Measurements from ENCODE around the gene ITIH3. TPM values are rescaled to one million over a fixed set of nuclear protein-coding genes. Genes with fewer than 3 reads are reported as not detected.

The ITIH3 gene
- total RNA-seq, 4 donors from 2014 or later: 0.48 to 11.8 (median 5.6) TPM

DNA sequence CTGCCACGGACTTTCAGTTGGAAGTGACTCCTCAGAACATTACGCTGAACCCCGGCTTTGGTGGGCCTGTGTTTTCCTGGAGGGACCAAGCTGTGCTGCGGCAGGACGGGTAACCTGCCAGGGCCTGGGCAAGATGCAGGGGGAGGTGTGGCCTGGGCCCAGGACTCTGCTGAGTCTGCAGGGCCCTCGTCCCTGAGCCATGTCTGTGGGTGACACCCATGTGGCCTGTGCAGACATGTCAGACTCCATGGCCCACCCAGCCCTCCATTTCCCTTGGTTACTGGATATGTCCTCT, 4.9 kb upstream of the ITIH3 start:
- H3K27me3 ChIP-seq: no peaks in the 10 kb centered on the region
- intact Hi-C loops (cut with DNase I; ENCODE audit: low total_unique reads): no loop called here
- TF ChIP-seq POLR2A (IDR thresholded peaks at IDR 0.05): no peak
- TF ChIP-seq, protein P1, sequence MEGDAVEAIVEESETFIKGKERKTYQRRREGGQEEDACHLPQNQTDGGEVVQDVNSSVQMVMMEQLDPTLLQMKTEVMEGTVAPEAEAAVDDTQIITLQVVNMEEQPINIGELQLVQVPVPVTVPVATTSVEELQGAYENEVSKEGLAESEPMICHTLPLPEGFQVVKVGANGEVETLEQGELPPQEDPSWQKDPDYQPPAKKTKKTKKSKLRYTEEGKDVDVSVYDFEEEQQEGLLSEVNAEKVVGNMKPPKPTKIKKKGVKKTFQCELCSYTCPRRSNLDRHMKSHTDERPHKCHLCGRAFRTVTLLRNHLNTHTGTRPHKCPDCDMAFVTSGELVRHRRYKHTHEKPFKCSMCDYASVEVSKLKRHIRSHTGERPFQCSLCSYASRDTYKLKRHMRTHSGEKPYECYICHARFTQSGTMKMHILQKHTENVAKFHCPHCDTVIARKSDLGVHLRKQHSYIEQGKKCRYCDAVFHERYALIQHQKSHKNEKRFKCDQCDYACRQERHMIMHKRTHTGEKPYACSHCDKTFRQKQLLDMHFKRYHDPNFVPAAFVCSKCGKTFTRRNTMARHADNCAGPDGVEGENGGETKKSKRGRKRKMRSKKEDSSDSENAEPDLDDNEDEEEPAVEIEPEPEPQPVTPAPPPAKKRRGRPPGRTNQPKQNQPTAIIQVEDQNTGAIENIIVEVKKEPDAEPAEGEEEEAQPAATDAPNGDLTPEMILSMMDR (IDR thresholded peaks at IDR 0.05): no peak
- no peak overlapping the region for H3K27ac ChIP-seq
- no peaks in the 10 kb centered on the region for H3K36me3 ChIP-seq
- H3K4me1 ChIP-seq: no peaks in the 10 kb centered on the region
- no peak for DNase-seq
- no peak overlapping the region for H3K4me3 ChIP-seq
- no peaks in the 10 kb centered on the region for H3K9me3 ChIP-seq

DNA sequence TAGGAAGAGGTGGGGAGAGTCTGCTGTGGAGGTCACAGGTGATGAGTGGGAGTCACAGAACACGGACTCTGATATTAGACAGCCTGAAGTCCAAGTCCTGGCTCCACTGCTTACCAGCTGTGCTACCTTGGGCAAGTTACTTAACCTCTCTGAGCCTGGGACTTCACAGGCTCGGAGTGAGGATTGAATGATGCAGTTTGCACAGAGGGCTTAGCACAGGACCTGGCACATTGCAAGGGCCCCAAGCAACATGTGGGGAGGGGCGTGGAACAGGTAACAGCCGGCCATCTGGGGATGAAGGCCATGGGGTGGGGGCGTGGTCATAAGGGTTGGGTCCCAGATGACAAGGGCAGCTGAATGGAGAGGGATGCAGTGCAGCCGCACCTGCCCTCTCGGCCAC, 4.3 kb upstream of the ITIH3 start:
- H3K36me3 ChIP-seq: no peaks in the 10 kb centered on the region
- no peak for DNase-seq
- no peak overlapping the region for H3K27ac ChIP-seq
- no peaks in the 10 kb centered on the region for H3K27me3 ChIP-seq
- intact Hi-C loops (cut with DNase I; ENCODE audit: low total_unique reads): no loop called here
- TF ChIP-seq POLR2A (IDR thresholded peaks at IDR 0.05): no peak
- TF ChIP-seq, protein P1 (IDR thresholded peaks at IDR 0.05): no peak
- no peak overlapping the region for H3K4me3 ChIP-seq
- H3K9me3 ChIP-seq: no peaks in the 10 kb centered on the region
- no peaks in the 10 kb centered on the region for H3K4me1 ChIP-seq

DNA sequence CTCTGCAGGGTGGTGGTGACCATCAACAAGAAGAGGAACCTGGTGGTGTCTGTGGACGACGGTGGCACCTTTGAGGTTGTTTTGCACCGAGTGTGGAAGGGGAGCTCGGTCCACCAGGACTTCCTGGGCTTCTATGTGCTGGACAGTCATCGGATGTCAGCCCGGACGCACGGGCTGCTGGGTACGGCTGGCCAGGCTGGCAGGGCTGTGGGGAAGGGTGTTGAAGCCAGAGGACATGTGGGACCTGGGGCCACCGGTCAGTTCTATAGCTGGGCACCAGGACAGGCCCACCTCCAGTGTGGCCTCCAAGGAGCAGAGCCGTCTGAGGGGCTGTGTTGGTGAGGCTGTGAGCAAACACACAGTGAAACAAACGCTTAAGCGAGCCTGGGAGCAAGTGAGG, 3.9 kb upstream of the ITIH3 start:
- H3K4me3 ChIP-seq: no peak overlapping the region
- intact Hi-C loops (cut with DNase I; ENCODE audit: low total_unique reads): no loop called here
- TF ChIP-seq, protein P1 (IDR thresholded peaks at IDR 0.05): no peak
- no peak for TF ChIP-seq POLR2A (IDR thresholded peaks at IDR 0.05)

DNA sequence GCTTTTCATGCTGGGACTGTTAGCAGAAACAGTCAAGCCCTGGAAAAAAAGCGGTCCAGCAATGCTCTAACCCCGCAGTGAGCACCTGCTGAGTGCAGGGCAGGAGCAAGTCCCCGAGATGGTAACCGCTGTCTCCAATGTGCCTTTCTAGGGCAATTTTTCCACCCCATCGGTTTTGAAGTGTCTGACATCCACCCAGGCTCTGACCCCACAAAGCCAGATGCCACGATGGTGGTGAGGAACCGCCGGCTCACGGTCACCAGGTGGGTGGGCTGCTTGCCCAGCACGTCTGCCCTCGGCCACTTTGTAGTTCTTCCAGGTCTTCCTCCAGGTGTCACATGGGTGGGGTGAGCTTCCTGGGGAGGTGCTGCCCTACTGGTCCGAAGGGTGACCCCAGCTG, 3.2 kb upstream of the ITIH3 start:
- no peaks in the 10 kb centered on the region for H3K9me3 ChIP-seq
- DNase-seq: no peak
- no peaks in the 10 kb centered on the region for H3K27me3 ChIP-seq
- TF ChIP-seq POLR2A (IDR thresholded peaks at IDR 0.05): no peak
- TF ChIP-seq, protein P1 (IDR thresholded peaks at IDR 0.05): no peak
- no peak overlapping the region for H3K4me3 ChIP-seq
- H3K4me1 ChIP-seq: no peaks in the 10 kb centered on the region
- intact Hi-C loops (cut with DNase I; ENCODE audit: low total_unique reads): no loop called here
- H3K36me3 ChIP-seq: no peaks in the 10 kb centered on the region
- H3K27ac ChIP-seq: no peak overlapping the region

More for the DNA sequence above, 3.9 kb upstream of the ITIH3 start:
- Histone ChIP-seq H3K9me3 (no peaks in the 10 kb centered on the region), H3K36me3 (no peaks in the 10 kb centered on the region), H3K4me1 (no peaks in the 10 kb centered on the region), H3K27ac (no peak overlapping the region), H3K27me3 (no peaks in the 10 kb centered on the region)
- no peak for DNase-seq

DNA sequence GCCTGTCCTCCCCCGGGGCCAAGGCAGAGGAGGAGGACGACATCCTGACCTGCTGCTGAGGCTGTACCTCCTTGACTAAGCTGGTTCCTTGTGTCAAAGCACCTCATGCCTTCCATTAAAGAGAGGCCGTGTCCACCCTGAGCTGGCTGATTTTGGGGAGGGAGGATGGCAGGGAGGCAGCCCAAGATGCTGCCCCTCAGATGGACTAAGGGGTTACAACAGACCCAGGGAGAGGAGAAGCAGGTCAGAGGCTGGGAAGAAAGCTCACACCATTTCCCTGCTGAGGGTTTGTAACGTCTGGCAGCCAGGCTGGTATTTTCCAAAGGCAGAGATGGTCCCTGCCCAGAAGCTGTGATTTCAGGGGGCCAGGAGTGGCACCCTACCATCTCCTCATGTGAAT, 2.7 kb upstream of the ITIH3 start:
- Histone ChIP-seq H3K9me3 (no peaks in the 10 kb centered on the region), H3K27ac (no peak overlapping the region), H3K4me1 (no peaks in the 10 kb centered on the region), H3K4me3 (no peak overlapping the region), H3K27me3 (no peaks in the 10 kb centered on the region), H3K36me3 (no peaks in the 10 kb centered on the region)
- no peak for DNase-seq
- intact Hi-C loops (cut with DNase I; ENCODE audit: low total_unique reads): no loop called here
- TF ChIP-seq, protein P1 (IDR thresholded peaks at IDR 0.05): no peak
- no peak for TF ChIP-seq POLR2A (IDR thresholded peaks at IDR 0.05)

Data from uterus (tissue), 4 donors.